ENCODE results near the gene SMURF1. TPM values are rescaled to one million over a fixed set of nuclear protein-coding genes. Genes with fewer than 3 reads are reported as not detected.

SMURF1 gene
- total RNA-seq, 2 donors from 2014 or later = 33.8 to 40.9 TPM

DNA sequence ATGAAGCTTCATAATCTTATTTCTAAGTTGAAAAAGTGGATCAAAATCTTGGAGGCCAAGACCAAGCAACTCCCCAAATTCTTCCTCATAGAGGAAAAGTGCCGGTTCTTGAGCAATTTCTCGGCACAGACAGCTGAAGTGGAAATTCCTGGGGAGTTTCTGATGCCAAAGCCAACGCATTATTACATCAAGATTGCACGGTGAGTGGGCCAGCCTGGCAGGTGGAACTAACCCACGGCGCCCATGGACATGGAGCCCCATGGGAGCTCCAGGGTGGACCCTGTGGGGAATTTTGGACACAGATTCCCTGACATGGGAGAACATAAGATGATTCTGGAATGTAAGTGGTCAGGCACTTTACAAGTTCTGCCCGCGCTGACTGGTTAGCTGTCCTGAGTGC is 139.7 kb downstream of the SMURF1 start:
- TF ChIP-seq, protein P1, sequence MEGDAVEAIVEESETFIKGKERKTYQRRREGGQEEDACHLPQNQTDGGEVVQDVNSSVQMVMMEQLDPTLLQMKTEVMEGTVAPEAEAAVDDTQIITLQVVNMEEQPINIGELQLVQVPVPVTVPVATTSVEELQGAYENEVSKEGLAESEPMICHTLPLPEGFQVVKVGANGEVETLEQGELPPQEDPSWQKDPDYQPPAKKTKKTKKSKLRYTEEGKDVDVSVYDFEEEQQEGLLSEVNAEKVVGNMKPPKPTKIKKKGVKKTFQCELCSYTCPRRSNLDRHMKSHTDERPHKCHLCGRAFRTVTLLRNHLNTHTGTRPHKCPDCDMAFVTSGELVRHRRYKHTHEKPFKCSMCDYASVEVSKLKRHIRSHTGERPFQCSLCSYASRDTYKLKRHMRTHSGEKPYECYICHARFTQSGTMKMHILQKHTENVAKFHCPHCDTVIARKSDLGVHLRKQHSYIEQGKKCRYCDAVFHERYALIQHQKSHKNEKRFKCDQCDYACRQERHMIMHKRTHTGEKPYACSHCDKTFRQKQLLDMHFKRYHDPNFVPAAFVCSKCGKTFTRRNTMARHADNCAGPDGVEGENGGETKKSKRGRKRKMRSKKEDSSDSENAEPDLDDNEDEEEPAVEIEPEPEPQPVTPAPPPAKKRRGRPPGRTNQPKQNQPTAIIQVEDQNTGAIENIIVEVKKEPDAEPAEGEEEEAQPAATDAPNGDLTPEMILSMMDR (IDR thresholded peaks at IDR 0.05) = no peak
- peaks cover 56% of the 10 kb centered on the region for H3K36me3 ChIP-seq
- peaks cover 0 to 14% of the 10 kb centered on the region in 2 donors for H3K4me1 ChIP-seq (ENCODE audit: control insufficient read depth in 1 of 2, low read depth in 2 of 2)
- ATAC-seq (ENCODE audit: insufficient number of reproducible peaks, low FRiP score, low read depth) (no peak), DNase-seq (ENCODE audit: low spot score) (no peak)
- H3K27me3 ChIP-seq (replicated peaks; ENCODE audit: insufficient read depth) = no peaks in the 10 kb centered on the region
- H3K4me3 ChIP-seq = no peak overlapping the region
- H3K9me3 ChIP-seq = no peaks in the 10 kb centered on the region
- peak overlapping the region; percentile 60 to 62 for H3K27ac ChIP-seq

DNA sequence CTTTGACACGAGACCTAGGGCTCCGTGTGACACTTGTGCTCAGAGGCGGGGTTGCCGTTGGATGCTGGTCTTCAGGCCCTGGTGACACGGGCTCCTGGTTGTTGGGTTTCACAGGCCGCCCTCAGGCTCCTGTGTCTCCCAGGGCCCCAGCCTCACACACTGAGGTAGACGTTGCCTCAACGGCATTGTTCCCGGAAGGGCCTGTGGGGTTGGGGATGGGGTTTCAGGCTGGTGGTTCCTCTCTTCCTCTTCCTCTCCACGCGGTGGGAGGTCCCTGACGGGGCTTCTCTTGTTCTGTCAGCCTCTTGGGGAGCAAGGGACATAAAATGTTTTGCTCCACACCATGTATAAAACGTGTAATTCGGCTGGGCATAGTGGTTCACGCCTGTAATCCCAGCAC is 140.5 kb downstream of the SMURF1 start:
- Histone ChIP-seq H3K36me3 (peaks cover 56% of the 10 kb centered on the region), H3K4me1 (ENCODE audit: control insufficient read depth in 1 of 2, low read depth in 2 of 2) (peaks cover 0 to 14% of the 10 kb centered on the region in 2 donors), H3K9me3 (no peaks in the 10 kb centered on the region), H3K27ac (peak overlapping the region; percentile 60 to 62), H3K27me3 (replicated peaks; ENCODE audit: insufficient read depth) (no peaks in the 10 kb centered on the region), H3K4me3 (no peak overlapping the region)
- DNase-seq (ENCODE audit: low spot score) (no peak), ATAC-seq (ENCODE audit: insufficient number of reproducible peaks, low FRiP score, low read depth) (no peak)
- TF ChIP-seq, protein P1 (IDR thresholded peaks at IDR 0.05) = no peak

DNA sequence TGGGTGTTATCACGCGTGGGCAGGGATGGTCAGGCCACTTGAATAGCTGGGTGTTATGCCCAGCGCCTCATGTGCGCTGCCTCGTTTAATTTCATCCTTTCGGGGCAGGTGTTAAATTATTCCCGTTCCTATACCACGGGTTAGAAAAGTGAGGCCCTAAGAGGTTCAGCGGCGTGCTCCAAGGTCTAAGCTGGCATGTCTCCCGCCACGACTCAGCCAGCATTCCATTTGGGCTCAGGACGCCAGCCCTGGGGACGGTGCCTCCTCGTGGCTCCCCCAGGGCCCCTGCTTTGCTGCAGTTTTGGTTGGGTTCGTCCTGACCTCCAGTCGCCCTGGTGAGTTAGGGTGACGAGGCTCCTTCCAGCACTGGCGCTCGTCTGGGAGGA is 141.1 kb downstream of the SMURF1 start:
- ATAC-seq (ENCODE audit: insufficient number of reproducible peaks, low FRiP score, low read depth) (no peak), DNase-seq (ENCODE audit: low spot score) (no peak)
- Histone ChIP-seq H3K27ac (peak overlapping the region in 1 of 2 donors; percentile 60), H3K4me1 (ENCODE audit: control insufficient read depth in 1 of 2, low read depth in 2 of 2) (peaks cover 0 to 14% of the 10 kb centered on the region in 2 donors), H3K4me3 (no peak overlapping the region), H3K36me3 (peaks cover 50% of the 10 kb centered on the region), H3K9me3 (no peaks in the 10 kb centered on the region), H3K27me3 (replicated peaks; ENCODE audit: insufficient read depth) (no peaks in the 10 kb centered on the region)
- TF ChIP-seq, protein P1 (IDR thresholded peaks at IDR 0.05) = no peak

DNA sequence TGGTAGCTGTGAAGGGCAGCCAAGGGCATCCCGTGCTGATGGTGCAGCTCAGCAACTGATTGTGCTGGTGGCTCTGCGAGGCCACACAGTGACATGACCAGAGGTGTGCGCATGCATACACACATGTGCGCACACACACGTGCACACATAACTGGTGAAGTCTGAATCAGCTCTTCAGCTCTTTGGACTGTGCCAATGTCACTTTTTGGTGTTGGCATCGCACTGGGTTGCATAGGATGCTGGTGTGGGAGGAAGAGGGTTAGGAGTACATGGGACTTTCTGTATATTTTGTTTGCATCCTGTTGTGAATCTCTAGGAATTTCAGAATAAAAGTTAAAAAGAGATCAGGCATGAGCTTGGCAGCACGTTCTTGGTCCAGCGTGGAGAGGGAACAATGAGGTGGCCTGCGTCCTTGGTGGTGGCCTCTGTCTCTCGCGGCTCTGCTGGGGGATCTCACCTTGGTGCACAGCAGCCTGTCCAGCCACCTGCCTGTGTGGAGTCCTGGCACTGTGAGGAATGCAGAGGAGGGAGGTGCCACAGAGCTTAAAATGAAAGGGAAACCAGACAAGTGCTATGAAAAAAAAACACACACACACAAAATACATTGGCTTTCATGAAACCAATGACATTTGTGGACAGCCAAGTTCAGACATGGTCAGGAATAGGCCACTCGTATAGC is 141.6 kb downstream of the SMURF1 start:
- ATAC-seq (ENCODE audit: insufficient number of reproducible peaks, low FRiP score, low read depth) = no peak

DNA sequence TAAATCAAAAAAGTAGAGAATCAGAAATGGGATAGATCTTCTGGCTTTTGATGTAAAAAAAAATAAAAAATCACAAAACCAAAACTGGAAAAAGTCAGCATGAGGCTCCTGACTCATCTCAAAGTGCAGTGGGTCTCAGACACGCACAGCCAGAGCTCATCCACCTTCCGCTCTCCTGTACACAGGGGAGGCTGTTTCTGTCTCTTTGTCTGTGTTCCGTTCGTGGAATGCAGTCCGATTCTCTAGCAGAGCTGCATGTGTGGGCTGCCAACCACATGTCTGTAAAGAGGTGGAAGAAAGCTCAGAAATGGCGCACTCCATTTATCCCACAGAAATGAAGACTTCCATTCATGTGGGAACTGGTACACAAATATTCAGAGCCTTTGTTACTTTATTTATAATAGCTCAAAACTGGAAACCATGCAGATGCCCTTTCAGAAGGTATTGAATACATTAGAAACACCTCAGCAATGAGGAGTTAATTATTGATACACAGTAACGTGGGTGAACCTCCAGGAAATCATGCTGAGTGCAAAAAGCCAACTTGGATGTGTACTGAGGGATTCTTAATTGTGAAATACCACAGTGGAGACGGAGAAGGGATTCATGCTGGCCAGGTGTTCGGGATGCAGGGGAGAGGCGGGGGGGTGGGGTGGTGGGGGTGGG is 142.3 kb downstream of the SMURF1 start:
- H3K27ac ChIP-seq = no peak overlapping the region
- H3K4me3 ChIP-seq = no peak overlapping the region
- H3K36me3 ChIP-seq = peaks cover 44% of the 10 kb centered on the region
- H3K27me3 ChIP-seq (replicated peaks; ENCODE audit: insufficient read depth) = no peaks in the 10 kb centered on the region
- peaks cover 0 to 14% of the 10 kb centered on the region in 2 donors for H3K4me1 ChIP-seq (ENCODE audit: control insufficient read depth in 1 of 2, low read depth in 2 of 2)
- TF ChIP-seq, protein P1 (IDR thresholded peaks at IDR 0.05) = no peak
- ATAC-seq (ENCODE audit: insufficient number of reproducible peaks, low FRiP score, low read depth) (no peak), DNase-seq (ENCODE audit: low spot score) (no peak)
- H3K9me3 ChIP-seq = no peaks in the 10 kb centered on the region

More for the DNA sequence above, 141.6 kb downstream of the SMURF1 start:
- Histone ChIP-seq H3K36me3 (peaks cover 50% of the 10 kb centered on the region), H3K4me3 (no peak overlapping the region), H3K4me1 (ENCODE audit: control insufficient read depth in 1 of 2, low read depth in 2 of 2) (peaks cover 0 to 14% of the 10 kb centered on the region in 2 donors), H3K9me3 (no peaks in the 10 kb centered on the region), H3K27ac (peak overlapping the region in 1 of 2 donors; percentile 60), H3K27me3 (replicated peaks; ENCODE audit: insufficient read depth) (no peaks in the 10 kb centered on the region)
- DNase-seq (ENCODE audit: low spot score) = no peak
- TF ChIP-seq, protein P1 (IDR thresholded peaks at IDR 0.05) = no peak
